NCI-H2227 (cell line): ENCODE measurements around the gene RXRB.

ENCODE experiments used
- DNase-seq: peaks from one replicate; lab custom pipeline; 2025; ENCODE audit not compliant: unreplicated experiment; lab: John Stamatoyannopoulos, UW

Gene RXRB

DNA sequence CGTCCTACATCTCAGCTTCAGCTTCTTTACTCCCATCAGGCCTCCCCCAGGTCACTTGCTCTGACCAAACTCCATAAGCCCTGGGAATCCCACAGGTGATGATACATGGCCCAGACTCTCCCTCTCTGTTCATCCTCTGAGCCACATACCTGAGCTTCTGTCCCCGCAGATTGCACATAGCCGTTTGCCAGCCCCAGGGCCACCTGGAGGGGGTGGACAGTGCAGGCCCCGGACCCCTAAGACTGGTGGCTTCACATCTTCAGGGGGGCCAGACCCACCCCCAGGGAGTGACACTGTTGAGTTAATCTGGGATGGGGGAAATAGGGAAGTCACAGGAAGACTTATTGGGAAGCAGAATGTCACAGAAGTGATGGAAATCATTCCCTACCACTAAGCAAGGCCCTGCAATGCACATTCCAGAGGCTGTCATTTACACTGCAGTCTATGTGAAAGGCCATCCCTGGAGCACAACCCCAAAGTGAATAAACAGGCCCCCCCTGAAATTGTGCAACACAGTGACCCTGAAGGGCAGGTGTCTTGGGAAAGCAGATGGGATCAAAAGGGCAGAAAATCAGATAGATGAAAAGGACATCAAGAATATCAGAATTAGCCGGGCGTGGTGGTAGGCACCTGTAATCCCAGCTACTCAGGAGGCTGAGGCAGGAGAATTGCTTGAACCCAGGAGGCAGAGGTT, 2.2 kb downstream of the RXRB start:
- no peak for DNase-seq

DNA sequence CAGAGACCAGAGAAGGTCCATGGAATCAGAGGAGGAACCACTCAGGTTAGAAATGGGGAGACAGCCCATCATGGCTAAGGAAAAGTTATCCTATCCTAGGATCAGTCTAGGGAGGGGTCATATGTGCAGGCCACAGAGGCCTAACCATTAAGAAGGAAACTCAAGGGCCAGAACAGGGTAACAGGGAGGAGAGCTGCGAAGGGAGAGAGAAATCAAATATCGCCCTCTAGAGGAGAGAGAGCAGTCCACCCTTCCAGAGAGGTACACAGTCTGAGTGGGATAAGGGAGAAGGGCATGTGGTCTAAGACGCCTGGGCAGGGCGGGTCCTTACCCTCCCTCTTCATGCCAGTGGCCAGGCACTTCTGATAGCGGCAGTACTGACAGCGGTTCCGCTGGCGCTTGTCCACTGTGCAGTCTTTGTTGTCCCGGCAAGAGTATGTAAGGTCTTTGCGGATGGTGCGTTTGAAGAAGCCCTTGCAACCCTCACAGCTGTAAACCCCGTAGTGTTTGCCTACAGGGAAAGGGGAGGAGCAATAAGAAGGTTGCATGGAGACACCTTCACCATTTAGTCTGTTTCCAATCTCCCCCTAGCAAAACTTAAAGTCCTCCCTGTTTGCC, 2.9 kb downstream of the RXRB start:
- peak; percentile 83 for DNase-seq

GRCh38 chr6:33195304-33196165, 4.9 kb downstream of the RXRB start:
- DNase-seq = no peak

DNA sequence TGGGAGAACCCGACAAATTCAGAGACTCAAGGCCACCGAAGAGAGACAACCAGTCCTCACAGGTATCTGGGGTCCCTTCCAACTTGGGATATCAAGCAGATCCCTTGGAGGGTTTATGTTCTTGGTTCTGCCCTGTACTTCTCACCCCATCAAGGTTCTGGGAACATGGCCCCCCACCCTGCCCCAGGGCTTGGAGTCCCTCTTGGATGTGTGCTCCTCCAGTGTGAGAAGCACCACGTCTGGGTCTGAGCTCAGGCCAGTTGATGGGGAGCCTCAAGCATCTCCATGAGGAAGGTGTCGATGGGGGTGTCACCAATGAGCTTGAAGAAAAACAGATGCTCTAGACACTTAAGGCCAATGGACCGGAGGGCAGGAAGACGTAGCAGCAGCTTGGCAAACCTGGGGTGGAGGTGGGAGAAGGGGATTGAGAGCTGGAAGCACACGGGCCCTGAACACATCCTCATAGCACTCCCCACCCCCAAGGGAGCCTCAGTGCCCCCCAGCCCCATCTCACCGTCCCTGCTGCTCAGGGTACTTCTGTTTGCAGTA, 6.0 kb downstream of the RXRB start:
- DNase-seq = no peak

DNA sequence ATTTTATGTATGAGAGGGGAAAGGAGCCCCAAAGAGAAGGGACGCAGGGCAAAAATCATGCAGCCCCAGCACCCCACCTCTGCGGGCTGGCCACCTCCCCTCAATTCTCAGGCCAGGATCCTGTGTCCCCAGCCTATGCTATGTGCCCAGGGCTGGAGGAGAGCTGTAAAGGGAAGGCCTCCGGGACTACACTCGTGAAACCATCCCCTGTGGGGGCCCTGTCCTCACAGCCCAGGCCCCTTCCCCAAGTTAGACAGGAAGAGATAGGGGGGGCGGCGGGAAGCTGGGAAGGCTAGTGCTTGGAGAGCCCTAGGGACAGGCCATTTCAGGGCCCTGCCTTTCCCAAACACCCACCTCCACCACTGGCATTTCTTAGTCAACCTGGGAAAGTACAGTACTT, 6.8 kb downstream of the RXRB start:
- no peak for DNase-seq

GRCh38 chr6:33192671-33193602, 7.5 kb downstream of the RXRB start:
- DNase-seq = peak; percentile 61

DNA sequence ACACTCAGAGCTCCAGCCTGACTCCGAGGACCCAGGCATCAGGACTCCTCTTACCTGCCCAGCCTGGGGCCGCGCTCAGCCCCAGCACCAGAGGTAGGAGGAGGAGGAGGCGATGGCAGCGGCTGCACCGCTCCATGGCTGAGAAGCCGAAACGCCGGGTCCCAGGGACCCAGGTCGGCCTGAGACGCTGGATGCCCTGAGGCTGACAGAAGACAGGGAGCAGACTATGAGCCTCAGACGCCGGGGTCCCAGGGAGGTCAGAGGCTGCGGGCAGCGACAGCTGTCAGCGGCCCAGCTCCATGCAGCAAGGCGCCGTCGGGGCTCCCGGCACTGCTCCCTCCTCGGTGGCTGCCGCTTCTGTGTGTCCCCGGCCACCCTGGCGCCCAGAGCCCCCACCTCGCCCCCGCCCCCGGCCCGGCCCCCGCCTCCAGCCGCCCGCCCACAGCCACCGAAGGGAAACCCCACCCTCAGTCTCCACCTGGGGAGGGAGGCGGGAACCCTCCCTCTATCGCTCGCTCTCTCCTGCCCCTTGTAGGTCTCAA, 8.3 kb downstream of the RXRB start, which contains the start of gene COL11A2:
TSS of gene COL11A2 (minus strand) at position 363 of the 542 bp plus-strand sequence. CDS start at position 136, 227 bp downstream.
- DNase-seq = peak; percentile 41

DNA sequence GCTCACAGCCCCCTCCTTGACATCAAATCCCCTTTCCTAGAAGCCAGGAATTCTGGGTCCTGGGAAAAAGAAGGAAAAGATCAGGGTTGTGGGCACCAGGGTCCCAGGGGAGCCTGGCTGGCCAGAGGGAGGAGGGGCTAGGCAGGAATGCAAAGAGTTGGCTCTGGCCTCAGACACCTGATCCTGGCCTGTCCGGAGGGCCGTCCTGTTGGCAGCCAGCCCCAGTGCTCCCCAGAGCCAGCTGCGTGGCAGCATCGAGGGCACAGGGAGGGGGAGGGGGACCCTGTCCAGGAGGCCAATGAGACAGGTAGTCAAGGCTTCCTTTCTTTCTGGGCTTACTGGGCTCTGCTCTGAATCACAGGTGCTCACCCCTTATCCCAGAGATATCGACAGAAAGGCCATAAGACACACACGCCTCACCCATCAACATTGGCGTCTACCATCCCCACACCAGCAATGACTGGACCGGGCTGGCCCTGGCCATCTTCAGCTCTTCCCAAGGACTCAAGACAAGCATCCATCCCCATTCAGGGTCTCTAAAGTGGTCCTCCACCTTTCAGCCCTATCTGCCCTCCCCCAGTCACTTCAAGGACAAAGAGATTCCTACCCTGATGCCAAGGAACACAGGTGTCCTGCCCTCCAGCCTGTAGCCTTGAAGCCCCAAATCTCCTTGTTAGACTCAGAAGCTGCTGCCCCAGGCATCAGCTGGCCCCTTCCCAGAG, 8.9 kb downstream of the RXRB start:
- DNase-seq = no peak

DNA sequence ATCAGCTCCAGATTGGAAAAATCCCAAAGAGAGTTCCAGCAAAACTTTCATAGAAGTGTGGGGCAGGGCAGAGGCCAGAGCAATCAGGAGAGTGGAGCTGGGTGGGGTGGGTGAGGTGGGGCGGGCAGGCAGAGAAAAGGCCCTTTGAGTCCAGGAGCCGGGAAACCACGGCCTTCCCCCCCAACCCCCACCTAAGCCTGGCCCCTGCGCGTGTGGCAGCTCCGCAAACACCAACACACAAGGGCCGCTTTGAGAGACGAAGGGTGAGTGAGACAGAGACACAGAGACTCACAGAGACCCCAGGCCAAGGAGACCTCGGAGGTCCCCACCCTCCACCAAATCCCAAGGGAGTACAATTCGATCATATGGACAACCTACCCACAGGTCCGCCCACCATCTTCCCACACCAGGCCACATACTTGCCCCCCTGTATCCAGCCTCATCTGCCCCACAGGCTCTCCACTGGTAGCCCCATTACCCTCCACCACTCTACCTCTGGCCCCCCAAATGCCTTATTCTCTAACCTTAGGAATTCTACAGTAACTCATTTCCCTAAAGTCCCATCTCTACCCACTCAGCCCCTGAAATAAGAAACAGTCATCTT, 9.9 kb downstream of the RXRB start:
- no peak for DNase-seq

DNA sequence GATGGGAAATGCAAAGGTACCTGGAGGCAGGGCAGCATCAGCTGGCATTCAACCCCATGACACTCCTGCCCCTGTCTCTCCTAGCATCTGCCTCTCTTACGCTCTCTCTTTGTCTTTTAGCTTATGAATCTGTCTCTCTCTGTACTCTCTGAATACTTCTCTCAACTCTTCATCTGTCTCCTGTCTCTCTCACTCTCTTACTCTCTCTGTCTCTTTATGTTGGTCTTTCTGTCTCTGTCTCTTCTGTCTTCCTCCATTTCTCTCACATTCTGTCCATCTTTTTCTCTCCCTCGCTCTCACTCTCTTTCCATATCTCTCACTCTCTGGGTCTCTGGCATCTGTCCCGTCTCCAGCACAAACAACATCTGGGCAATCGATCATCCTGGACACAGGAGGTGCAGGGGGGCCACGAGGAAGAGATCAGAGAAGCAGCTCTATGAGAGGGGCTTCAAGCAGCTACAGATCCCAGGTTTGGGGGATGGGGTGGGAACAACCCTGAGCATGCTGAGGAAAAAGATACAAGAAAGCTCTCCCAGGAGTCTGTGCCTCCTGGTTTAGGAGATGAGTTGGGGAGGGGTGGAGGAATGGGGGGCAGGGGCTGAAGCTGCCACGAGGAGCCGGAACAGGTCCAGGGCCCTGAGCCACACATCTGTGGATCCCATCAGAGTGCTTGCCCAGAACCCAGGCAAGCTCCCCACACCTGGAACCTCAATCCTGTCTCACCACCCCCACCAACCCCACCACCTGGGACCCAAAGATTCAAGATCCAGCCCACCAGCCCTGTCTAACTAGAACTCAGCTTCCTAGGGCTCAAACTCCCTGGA, 10.6 kb downstream of the RXRB start:
- DNase-seq = no peak

DNA sequence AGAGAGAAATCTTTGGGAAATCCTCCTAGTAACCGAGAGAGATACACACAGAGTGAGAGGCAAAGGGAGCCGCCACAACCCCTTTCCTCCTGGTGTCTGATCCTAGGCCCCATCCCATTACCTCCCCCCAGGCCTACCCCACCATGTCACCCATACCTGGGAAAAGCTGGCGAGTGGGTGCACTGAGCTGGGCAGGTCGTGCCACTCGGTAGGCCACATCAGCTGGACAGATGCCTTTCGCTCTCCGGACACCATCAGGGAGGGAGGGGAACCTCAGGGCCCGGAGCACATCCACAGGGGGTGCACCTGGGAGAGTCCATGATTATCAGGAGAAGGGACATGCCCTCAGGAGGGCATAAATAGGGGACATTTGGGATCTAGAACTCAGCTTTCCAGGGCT, 11.3 kb downstream of the RXRB start:
- no peak for DNase-seq

DNA sequence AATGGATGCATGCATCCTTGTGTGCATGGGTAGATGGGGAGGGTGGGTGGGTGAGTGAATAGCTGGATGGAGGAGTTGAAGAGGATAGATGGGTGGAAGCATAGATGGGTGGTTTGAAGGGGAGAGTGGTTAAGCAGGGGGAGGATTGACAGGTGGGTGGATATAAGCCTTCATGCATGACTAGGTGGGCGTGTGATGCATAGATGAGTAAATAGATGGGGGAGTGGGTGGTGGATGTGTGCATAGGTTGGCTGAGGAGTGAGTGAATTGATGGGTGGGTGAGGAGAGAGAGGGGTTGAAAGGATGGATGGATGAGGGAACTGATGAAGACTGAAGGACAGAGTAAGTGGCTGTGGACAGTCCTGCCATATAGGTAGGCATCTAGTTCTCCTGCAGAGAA, 12.7 kb downstream of the RXRB start:
- no peak for DNase-seq

DNA sequence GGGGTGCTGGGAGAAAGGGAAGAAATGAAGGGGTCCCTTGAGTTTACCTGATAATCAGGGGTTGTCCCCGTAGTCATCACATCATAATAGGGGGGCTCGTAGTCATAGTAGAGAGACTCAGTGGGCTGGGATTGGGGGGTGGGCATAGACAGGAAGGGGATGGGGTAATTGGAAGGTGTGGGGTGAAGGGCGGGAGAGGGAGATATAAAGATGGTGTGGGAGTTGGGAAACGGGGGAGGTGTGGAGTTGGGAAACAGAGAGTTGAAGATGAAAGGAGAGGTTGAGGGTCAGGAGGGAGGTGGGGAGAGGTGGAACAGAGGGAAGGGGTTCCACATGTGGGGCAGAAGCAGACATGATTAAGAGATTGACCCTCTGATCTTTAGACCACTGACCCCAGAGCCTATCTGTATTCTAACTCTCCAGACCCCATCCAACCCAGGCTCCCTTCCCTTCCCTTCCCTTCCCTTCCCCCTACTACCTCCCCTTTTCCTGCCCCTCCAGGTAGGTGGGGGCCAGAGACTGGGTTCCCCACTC, 14.7 kb downstream of the RXRB start:
- no peak for DNase-seq

DNA sequence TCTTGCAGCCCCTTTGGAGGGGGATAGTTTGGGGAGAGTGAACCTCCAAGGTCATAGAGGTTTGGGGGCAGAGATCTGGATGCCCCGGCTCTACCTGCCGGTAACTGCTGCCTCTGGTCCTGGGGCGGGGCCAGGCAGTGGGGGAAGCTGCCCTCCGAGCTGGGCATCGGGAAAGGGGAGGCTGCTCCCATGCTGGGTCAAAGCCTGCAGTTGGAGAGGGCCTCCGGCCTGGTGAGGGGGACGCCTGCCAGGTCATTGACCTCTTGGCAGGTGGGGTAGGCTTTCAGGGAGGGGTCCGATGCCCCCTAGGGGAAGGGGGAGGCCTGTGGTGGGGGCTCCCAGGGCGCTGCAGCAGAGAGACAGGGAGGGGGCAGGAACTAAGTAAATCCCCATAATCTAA, 15.3 kb downstream of the RXRB start:
- DNase-seq = no peak

DNA sequence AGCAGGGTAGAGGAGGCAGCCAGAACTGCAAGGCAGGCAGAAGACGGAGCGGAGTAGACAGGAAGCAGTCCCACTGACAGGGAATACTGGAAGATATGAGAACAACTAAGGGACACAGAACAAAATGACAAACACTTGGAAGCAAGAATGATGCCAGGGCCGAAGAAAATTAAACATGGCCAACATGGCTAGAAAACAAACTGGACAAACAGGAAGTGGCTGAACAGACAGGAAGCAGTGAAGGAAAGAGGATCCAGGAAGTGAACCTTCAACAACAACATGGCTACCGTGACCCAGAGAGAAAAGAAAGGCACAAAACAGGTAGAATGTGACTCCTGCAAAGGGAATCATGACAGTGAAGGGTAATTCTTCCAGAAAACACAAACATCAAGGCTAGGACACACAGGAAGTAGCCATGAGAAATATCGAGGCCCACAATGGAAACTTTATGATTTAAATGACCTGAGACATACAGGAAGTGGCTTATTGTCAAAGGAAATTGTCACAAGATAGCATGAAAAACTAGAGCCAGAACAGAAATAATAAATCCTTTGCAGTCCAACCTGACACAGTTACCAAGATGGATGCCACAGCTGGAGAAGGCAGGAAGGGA, 17.3 kb downstream of the RXRB start:
- DNase-seq = no peak

GRCh38 chr6:33181141-33181540, 19.3 kb downstream of the RXRB start:
- no peak for DNase-seq

DNA sequence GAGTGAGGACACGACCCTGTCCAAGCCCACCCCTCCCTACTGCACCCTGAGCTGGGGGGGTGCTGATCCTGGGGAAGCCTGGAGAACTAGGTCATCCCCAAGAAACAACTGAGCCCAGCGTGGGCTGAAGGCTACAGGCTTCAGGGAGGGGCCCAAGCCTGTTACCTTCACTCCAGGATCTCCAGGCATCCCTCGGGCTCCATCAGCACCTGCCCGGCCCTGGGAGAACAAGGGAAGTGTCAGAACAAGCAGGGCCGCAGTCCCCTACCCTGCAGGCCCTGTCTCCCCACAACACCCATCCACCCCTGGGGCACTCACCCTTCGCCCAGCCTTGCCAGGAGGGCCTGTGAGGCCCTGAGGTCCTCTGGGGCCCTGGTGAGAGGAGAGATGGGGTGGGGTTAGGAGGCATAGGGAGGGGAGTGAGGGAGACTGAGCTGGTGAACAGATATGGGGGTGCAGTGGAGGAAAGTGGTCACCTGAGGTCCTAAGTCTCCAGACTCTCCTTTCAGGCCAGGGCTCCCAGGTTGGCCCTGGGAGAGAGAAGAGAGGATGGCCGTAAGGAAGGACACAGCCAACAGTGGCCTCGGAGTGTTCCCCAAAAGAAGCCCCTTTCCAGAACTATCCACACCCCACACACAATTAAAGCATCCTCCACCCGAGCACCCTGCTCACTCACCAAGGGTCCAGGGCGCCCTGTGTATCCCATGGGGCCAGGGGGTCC, 21.6 kb downstream of the RXRB start:
- no peak for DNase-seq
